Measurements from ENCODE around the gene SELENOO. TPM values are rescaled to one million over a fixed set of nuclear protein-coding genes. Genes with fewer than 3 reads are reported as not detected.

The SELENOO gene
- total RNA-seq, 3 donors from 2014 or later, result 21.5 to 23.8 (median 23.1) TPM

DNA sequence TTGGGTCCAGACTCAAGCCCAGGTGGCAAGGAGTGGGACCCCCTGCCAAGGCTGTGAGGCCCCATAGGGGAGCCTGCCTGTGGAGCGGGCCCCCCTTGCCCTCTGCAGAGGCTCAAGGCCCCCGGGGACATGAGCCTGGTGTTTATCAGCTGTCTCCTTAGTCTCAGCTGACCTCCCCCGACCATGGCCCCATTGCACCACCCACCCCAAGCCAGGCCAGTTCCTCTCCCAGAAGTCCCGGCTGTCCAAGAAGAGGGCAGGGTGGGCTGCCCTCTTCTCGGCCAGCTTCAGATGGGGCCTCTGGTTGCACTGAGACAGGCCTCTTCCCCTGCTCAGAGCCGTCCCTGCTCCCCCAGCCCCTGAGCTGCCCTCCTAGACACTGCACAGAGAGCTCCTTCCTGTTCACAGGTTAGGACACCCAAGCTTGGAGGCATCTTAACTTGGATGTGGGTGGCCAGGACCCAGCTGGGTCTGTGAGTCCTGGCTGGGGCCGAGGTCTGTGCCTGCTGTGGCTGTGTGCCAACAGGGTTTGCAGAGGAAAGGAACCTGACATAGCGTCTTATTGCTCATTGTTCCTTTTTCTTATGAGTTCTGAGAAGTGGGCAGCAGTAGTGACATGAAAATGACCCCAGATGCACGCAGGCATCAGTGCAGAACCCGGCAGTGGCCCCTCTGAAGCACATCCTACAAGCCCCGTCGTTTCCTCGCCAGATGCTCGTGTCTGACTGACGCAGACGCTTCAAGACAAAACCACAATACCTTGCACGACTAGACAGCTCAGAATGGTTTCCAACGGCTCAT is 9.7 kb upstream of the SELENOO start:
- peaks cover 45% of the 10 kb centered on the region for H3K4me1 ChIP-seq (ENCODE audit: low read depth)

DNA sequence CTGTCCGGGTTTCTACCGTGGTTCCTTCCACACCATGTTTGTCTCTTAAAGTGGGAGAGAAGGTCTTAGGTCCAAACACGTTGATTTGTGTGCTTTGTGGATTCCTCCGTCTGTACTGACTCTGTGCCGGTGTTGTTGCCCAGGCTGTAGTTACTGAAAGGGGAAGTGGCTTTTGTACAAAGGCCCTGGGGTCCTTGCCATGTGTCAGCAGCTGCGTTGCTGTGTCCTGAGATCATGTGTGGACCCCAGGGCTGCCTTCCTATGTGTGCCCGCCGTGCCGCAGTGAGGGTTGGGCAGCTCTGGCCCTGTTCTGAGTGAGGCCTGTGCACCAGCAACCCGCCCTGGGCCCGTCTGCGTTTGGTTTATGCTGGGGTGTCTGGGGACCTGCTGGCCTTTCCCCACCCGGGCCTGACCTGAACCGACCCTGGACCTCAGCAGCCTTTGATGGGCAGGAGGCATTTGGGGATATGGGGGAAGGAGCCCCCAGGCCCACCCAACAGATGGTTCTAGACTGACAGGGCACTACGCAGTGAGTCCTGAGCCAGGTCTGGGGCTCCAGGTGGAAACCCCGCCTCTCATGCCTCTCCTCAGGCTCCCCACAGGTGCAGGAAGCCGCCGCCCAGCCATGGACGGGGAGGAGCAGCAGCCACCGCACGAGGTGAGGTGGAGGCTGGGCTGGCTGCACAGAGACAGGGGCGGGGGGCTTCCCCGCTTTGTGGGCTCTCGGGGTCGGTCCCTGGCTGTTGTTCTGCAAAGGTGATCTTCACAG is 8.2 kb upstream of the SELENOO start:
- Histone ChIP-seq H3K9me3 (no peaks in the 10 kb centered on the region), H3K4me1 (ENCODE audit: low read depth) (peaks cover 35% of the 10 kb centered on the region), H3K36me3 (ENCODE audit: low read depth) (no peaks in the 10 kb centered on the region), H3K4me3 (no peak overlapping the region)
- intact Hi-C loops (cut with DNase I, micrococcal nuclease), result no loop called here
- ATAC-seq (no peak), DNase-seq (peak in 2 of 3 donors; percentile 70 to 80)
- TF ChIP-seq, protein P1, sequence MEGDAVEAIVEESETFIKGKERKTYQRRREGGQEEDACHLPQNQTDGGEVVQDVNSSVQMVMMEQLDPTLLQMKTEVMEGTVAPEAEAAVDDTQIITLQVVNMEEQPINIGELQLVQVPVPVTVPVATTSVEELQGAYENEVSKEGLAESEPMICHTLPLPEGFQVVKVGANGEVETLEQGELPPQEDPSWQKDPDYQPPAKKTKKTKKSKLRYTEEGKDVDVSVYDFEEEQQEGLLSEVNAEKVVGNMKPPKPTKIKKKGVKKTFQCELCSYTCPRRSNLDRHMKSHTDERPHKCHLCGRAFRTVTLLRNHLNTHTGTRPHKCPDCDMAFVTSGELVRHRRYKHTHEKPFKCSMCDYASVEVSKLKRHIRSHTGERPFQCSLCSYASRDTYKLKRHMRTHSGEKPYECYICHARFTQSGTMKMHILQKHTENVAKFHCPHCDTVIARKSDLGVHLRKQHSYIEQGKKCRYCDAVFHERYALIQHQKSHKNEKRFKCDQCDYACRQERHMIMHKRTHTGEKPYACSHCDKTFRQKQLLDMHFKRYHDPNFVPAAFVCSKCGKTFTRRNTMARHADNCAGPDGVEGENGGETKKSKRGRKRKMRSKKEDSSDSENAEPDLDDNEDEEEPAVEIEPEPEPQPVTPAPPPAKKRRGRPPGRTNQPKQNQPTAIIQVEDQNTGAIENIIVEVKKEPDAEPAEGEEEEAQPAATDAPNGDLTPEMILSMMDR (IDR thresholded peaks at IDR 0.05), result no peak

More for the DNA sequence above, 9.7 kb upstream of the SELENOO start:
- DNase-seq, result peak; percentile 51 to 84 (median 61)
- ATAC-seq, result peak; percentile 8
- H3K9me3 ChIP-seq, result no peaks in the 10 kb centered on the region
- intact Hi-C loops (cut with DNase I, micrococcal nuclease), result no loop called here
- peak overlapping the region; percentile 30 for H3K4me3 ChIP-seq
- H3K36me3 ChIP-seq (ENCODE audit: low read depth), result no peaks in the 10 kb centered on the region
- TF ChIP-seq, protein P1 (IDR thresholded peaks at IDR 0.05), result no peak

DNA sequence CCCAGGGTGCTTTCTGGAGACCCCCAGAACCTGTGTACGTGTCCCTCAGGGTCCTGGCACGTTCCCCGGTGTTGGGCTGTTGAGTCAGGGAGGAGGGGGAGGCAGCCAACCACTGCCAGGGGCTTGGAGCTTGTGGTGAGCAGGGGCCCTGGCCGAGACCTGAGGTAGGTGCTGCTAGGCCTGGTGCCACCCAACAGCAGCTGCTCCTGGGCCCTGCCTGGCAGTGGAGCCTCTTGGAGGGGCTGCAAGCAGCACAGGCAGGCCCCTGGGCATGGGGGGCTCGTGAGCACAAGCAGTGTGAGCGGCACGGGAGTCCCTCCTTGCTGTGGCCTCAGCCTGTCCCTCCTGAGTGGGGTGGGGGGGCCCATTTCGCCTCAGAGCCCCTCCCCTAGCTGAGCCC is 7.2 kb upstream of the SELENOO start:
- no peaks in the 10 kb centered on the region for H3K9me3 ChIP-seq

DNA sequence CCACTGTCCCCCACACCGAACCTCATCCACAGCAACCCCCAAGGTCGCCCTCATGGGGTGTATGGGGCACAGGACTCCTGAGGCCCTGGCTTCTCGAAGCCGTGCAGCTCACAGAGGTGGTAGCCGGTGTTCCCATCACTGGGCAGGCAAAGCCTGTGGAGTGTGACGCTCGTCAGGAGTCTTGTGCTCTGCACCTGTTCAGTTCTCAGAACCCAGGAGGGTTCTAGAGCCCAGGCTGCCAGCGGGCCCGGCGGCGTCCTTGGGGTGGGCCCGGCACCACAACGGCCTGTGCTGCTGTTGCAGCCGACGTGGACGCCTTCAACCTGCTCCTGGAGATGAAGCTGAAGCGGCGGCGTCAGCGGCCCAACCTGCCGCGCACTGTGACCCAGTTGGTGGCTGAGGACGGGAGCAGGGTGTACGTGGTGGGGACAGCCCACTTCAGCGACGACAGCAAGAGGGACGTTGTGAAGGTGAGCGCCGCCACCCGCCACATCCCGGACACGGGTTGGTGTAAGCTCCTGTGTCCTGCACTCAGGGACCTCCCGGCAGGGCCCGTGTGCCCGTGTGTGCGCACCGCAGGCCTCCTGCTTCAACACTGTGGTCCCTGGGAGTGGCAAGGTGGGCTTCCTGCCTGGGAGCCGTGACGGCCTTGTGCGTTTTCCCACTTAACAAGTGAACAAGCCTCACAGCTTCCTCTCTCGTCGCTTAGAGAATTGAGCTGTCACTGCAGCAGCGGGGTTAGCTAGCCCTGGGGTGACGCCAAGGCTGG is 6.6 kb upstream of the SELENOO start:
- ATAC-seq, result no peak
- TF ChIP-seq, protein P1 (IDR thresholded peaks at IDR 0.05), result no peak
- intact Hi-C loops (cut with DNase I, micrococcal nuclease), result no loop called here
- H3K36me3 ChIP-seq (ENCODE audit: low read depth), result no peaks in the 10 kb centered on the region
- peaks cover 24% of the 10 kb centered on the region for H3K4me1 ChIP-seq (ENCODE audit: low read depth)
- DNase-seq, result no peak
- no peak overlapping the region for H3K4me3 ChIP-seq
- no peaks in the 10 kb centered on the region for H3K9me3 ChIP-seq

More for the DNA sequence above, 7.2 kb upstream of the SELENOO start:
- Histone ChIP-seq H3K4me3 (no peak overlapping the region), H3K4me1 (ENCODE audit: low read depth) (peaks cover 30% of the 10 kb centered on the region), H3K36me3 (ENCODE audit: low read depth) (no peaks in the 10 kb centered on the region)
- DNase-seq, result no peak
- TF ChIP-seq, protein P1 (IDR thresholded peaks at IDR 0.05), result no peak
- intact Hi-C loops (cut with DNase I, micrococcal nuclease), result no loop called here
- no peak for ATAC-seq

DNA sequence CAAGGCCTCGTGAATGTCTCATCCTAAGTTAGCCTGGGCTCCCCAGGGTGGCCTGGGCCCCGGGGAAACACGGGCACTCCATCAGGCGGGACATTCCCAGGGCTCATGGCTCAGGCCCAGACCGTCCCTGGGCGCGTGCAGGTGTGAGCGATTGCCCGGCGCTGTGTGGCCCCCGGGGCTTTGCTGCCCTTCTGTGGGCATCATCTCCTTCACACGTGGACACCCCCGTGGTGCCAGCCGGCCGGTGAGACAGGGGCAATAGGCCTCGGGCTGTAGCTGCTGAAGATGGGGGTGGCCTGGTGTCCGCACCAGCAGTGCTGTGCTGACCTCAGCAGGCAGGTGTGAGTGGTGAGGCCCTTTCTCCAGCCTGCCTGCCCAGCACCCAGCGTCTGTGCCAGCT is 4.6 kb upstream of the SELENOO start:
- Histone ChIP-seq H3K4me1 (ENCODE audit: low read depth) (peaks cover 12% of the 10 kb centered on the region), H3K9me3 (no peaks in the 10 kb centered on the region), H3K4me3 (no peak overlapping the region), H3K36me3 (ENCODE audit: low read depth) (no peaks in the 10 kb centered on the region)
- ATAC-seq (no peak), DNase-seq (no peak)
- TF ChIP-seq, protein P1 (IDR thresholded peaks at IDR 0.05), result no peak
- intact Hi-C loops (cut with DNase I, micrococcal nuclease), result no loop called here

All from mucosa of descending colon (tissue), 3 donors.